NCI-H82 (cell line): ENCODE results near the gene HEPH.
"Not testable (repeated sequence)": the region's sequence is repeated elsewhere in the genome, so short reads cannot be mapped to it uniquely, and the experiment has no call there.

ENCODE experiments used
- DNase-seq: peaks from one replicate; lab custom pipeline; 2025; lab: John Stamatoyannopoulos, UW

HEPH gene, protein sequence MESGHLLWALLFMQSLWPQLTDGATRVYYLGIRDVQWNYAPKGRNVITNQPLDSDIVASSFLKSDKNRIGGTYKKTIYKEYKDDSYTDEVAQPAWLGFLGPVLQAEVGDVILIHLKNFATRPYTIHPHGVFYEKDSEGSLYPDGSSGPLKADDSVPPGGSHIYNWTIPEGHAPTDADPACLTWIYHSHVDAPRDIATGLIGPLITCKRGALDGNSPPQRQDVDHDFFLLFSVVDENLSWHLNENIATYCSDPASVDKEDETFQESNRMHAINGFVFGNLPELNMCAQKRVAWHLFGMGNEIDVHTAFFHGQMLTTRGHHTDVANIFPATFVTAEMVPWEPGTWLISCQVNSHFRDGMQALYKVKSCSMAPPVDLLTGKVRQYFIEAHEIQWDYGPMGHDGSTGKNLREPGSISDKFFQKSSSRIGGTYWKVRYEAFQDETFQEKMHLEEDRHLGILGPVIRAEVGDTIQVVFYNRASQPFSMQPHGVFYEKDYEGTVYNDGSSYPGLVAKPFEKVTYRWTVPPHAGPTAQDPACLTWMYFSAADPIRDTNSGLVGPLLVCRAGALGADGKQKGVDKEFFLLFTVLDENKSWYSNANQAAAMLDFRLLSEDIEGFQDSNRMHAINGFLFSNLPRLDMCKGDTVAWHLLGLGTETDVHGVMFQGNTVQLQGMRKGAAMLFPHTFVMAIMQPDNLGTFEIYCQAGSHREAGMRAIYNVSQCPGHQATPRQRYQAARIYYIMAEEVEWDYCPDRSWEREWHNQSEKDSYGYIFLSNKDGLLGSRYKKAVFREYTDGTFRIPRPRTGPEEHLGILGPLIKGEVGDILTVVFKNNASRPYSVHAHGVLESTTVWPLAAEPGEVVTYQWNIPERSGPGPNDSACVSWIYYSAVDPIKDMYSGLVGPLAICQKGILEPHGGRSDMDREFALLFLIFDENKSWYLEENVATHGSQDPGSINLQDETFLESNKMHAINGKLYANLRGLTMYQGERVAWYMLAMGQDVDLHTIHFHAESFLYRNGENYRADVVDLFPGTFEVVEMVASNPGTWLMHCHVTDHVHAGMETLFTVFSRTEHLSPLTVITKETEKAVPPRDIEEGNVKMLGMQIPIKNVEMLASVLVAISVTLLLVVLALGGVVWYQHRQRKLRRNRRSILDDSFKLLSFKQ

DNA sequence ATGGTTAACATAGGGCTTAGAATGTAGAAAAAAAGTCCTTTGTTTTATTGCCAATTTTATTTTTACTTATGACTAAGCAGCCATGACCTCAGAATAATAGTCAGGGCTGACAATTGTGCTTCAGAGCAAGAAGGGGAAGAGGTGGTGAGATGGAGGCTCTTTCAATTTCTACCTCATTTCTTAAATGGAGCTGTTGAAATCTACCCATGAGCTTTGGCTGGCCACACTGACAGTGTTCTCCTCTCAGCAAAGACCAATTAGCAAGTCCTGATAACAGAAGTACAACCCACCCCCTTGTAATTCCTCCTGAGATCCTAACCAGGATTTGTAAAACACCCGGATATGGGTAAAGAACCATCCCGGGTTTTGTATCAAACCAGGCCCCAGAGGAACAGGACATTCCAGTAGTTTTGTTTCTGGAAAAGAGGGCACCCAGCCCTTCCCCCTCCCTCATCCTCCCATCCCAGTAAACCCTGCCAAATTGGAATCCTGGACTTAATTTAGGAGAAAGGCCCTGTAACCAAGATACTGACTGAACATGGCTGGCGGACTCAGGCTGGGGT lies at the start of gene HEPH:
TSS of gene HEPH (plus strand) at position 399 of the 563 bp plus-strand sequence. CDS start 6,324 bp downstream, outside the sequence.
- no peak for DNase-seq

DNA sequence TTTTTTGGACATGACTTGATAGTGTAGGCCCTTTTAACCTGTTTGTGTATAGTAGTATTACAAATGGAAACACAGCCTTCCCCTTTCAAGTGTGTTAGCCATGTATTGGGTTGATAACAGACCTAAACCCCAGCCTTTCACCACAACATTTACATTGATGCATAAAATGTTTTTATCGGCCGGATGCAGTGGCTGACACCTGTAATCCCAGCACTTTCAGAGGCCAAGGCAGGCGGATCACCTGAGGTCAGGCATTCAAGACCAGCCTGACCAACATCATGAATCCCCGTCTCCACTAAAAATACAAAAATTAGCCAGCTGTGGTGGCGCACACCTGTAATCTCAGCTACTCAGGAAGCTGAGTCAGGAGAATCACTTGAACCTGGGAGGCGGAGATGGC lies 45.3 kb upstream of the HEPH start:
- not testable (repeated sequence) for DNase-seq

DNA sequence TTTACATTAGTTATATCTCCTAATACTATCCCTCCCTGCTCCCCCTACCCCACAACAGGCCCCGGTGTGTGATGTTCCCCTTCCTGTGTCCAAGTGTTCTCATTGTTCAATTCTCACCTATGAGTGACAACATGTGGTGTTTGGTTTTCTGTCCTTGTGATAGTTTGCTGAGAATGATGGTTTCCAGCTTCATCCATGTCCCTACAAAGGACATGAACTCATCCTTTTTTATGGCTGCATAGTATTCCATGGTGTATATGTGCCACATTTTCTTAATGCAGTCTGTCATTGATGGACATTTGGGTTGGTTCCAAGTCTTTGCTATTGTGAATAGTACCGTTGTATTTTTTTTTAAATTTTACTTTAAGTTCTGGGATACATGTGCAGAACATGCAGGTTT lies 42.7 kb upstream of the HEPH start:
- not testable (repeated sequence) for DNase-seq

DNA sequence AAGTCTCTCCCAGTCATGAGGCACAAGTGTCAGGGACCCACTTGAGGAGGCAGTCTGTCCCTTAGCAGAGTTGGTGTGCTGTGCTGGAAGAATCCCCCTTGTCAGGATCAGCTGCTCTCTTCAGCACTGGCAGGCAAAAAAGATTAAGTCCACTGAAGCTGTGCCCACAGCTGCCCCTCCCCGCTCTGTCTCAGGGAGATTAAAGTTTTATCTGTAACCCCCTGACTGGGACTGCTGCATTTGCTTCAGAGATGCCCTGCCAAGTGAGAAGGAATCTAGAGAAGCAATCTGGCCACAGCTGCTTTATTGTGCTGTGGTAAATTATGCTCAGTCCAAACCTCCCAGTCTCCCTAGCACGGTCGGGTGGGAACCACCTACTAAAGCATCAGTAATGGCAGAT lies 37.4 kb upstream of the HEPH start:
- DNase-seq = peak; percentile 54

DNA sequence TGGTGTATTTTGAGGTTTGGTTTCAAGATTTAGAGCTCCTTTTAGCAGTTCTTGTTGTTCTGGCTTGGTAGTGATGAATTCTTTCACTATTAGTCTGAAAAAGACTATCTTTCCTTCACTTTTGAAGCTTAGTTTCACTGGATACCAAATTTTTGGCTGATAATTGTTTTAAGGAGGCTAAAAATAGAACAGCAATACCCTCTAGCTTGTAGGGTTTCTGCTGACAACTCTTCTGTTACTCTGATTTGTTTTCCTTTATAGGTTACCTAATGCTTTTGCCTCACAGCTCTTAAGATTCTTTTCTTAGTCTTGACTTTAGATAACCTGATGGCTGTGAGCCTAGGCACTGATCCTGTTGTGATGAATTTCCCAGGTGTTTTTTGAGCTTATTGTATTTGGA lies 33.6 kb upstream of the HEPH start:
- DNase-seq = no peak

DNA sequence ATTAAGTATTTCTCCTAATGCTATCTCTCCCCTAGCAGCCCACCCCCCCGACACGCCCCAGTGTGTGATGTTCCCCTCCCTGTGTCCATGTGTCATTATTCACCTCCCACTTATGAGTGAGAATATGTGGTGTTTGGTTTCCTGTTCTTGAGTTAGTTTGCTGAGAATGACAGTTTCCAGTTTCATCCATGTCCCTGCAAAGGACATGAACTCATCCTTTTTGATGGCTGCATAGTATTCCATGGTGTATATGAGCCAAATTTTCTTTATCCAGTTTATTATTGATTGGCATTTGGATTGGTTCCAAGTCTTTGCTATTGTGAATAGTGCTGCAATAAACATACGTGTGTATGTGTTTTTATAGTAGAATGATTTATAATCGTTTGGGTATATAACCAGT lies 28.8 kb upstream of the HEPH start:
- DNase-seq = not testable (repeated sequence)

DNA sequence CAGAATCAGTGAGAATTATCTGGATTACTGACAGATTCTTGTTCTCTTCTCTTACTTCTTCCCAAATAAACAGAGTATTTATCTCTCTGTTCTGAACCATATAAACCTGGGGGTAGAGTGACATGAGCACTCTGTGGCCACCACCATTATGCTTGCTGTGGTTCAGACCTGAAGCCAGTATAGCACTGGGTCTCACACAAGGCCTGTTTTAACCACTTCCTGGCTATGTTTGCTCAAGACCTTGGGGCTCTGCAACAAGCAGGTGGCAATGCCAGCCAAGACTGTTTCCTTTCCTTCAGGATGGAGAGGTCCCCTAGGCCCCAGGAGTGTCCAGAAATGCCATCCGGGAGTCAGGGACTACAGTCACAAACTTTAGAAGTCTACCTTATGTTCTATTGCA lies 21.7 kb upstream of the HEPH start:
- no peak for DNase-seq

DNA sequence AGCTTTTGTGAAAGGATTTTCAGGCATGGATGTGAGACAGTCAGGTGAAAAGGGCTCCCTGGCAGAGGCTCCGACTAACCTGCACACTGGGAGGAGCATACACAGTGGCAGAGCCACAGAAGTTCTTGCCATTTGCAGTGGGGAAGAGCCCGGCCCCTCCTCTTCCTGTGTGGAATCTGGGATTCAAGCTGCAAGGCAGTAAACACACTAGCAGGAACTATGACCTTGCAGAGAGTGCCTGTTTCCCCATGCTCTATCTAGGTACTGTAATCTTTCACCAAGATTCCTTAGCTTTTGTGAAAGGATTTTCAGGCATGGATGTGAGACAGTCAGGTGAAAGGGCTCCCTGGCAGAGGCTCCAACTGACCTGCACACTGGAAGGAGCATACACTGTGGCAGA lies 19.8 kb upstream of the HEPH start:
- DNase-seq = no peak

DNA sequence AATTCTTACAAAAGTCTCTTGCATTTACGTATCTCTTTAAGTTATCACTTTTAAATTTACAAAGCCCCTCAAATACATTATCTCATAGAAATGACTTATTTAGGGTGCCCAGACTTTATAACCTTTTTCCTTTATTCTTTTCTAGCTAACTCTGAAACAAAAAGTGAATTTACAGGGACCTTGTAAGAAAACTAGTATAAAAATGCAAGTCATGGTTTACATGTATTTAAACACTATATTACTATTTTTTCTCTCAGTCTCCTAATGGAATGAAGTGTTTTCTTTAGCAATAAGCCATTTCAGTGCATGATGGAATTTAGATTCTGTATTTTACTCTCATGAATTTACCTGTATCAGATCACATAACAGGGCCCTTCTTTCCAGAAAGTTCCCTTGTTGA lies 14.5 kb upstream of the HEPH start:
- DNase-seq = no peak

DNA sequence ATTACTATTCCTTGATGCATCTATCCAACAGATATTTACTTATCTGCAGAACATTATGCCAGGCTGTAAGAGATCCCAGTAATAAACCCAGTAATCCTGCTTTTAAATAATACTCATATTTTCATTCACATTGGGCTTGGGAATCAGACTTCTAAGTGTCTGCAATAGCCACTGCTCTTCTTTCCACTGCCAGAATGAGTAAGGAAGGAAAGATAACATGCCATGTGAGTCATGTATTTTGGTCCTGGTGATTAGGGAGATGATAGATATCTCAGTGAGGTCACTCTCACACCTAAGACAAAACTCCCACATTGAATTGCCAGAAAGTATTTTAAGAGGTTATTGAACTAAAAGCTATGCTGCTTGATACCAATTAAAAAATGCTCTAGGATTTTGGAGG lies 13.9 kb upstream of the HEPH start:
- no peak for DNase-seq

DNA sequence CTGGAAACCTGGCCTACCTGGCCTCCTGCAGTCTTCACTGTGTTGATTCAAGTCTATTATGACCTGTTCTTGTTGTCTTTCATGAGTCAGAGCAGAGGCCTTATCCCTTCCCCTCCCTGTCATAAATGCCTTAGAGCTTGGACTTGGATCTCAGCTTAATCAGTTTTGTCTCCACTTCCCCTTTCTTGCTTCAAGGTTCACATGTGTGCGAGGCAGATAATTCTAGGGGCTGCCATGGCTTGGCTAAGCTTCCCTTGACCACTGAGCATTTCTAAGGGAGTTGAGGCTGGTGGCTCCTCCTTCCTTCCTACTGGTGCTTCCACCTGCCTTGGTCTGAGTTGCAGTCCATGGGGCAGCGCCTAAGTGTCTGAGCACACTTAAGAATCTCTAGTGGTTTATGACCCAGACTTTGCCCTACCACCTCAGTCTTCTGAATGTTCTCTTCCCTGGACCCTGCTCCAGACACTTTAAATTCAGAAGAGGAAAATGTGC lies 1.7 kb upstream of the HEPH start:
- DNase-seq = no peak

DNA sequence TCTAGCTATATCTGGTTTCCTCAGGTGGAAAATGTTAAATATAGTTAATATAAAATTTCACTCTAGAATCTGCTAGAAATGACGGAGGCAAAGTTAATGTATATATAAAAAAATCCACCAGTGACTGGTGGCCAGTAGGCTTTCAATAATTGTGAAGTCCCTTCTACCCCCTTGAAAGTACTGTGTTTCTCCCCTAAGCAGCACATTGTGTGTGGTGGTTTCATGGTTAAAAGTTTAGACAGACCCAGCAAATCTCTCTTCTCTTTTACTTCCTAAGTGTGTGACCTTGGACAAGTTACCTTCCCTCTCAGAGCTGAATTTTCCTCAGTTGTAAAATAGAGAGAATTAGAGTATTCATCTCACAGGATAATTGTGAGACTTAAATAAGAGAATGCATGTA lies 600 bp upstream of the HEPH start:
- DNase-seq = no peak

DNA sequence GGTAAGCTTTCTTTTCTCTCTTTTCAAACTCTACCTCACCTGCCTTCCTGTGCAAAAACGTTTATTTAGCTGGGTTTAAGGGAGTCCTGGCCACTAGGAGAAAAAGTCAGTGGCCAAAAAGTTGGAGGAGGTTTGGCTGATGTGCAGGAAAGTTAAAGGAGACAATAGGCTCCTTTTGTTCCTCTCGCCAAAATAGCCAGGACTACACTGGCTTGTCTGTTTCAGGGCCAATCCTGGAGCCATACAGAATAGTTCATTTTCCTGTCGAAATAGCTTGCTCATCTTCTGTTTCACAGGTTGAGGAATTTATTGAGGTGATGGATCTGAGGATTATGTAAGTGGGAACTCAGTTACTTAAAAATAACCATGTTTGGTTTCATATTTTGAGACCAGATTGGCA lies 423 bp downstream of the HEPH start:
- no peak for DNase-seq

DNA sequence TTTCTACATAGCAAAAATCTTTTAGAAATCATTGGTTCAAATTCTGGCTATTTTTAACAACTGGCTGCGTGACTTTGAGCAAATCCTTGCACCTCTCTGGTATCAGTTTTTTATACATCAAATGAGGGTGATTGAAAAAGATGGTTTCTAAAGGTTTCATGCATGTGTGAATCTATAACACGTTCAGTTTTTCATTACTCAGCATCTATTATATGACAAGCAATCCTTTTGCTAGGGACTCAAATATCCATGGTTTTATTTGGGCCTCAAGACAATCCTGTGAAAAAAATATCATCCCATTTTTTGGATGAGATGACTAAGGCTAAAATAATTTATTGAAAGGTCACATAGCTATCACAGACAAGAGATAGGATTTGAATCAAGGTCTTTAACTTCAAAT lies 884 bp downstream of the HEPH start:
- no peak for DNase-seq

DNA sequence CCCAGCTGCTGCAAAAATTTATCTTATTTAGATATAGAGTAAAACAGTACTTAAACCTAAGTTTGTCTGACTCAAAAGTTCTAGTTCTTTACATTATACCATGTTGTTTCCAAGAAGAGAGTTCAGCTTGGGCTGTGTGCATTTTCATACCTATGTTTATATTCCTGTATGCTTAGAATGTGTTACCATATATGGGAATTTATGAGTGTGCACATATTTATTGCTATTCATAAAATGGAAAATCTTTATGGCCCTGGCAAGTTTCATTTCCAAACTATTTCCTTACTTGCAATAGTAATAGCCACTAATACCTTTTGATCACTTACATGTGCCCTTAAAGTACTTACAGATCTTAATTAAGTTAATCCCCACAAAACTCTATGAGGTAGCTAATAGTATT lies 2.6 kb downstream of the HEPH start:
- no peak for DNase-seq

DNA sequence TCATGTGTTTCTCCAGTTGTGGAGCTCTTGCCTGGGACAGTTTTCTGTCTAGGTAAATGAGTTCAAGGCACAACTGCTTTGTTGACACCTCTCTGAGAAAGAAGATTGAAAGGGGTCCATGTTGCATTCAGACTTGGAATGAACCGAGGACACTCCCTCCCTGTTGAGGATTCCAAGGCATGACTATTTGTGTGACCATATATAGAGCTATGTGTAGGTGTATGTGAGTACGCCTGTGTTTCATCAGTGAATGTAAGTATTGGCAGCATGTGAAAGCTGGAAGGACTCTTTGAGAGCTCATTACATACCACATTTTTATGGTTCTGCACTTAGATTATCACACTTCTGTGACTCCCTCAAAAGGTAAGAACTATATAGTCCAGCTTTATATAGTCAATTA lies 3.4 kb downstream of the HEPH start:
- DNase-seq = no peak

DNA sequence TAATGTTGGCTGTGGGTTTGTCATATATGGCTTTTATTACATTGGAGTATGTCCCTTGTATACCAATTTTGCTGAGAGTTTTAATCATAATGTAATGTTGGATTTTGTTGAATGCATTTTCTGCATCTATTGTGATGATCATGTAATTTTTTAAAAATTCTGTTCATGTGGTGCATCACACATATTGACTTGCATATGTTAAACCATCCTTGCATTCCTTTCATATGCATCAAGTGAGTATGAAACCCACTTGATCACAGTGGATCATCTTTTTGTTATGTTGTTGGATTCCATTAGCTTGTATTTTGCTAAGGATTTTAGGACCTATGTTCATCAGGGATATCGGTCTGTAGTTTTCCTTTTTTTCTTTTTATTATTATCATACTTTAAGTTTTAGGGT lies 12.1 kb downstream of the HEPH start:
- no peak for DNase-seq

DNA sequence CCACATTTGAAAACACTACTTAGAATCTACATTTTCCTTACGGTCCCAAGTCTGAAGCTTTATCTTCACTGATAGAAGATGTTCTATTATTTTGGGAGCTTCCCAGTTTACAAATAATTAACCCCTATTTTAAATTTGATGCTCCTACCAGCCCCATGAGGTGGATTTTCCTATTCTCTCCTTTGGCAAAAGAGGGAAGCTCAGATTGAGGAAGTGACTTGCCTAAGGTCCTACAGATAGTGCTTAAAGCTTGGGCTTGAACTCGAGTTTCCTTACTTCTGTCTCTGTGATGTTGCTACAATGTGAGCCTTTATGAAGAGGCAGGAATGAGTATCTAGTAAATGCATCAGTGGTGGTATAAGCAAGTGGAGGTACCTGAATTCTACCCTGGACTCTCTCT lies 27.5 kb downstream of the HEPH start:
- DNase-seq = no peak

DNA sequence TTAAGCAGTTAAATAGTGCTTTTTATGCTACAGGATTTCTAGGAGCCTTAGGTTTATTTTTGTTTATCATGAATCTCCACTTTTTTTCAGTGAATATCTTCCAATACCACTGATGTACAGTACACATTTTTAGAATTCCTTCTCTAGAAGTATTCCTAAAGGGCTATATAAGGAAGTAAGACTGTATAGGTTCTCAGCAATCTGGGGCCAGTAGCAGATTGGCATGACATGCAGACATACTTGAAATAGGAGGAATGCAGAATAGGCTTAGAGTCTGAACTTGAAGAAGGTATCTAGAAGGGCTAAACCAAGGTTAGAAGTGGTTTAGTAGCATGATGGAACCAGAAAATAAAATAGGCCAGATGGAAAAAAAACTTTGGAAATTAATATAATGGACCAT lies 29.8 kb downstream of the HEPH start:
- DNase-seq = no peak

DNA sequence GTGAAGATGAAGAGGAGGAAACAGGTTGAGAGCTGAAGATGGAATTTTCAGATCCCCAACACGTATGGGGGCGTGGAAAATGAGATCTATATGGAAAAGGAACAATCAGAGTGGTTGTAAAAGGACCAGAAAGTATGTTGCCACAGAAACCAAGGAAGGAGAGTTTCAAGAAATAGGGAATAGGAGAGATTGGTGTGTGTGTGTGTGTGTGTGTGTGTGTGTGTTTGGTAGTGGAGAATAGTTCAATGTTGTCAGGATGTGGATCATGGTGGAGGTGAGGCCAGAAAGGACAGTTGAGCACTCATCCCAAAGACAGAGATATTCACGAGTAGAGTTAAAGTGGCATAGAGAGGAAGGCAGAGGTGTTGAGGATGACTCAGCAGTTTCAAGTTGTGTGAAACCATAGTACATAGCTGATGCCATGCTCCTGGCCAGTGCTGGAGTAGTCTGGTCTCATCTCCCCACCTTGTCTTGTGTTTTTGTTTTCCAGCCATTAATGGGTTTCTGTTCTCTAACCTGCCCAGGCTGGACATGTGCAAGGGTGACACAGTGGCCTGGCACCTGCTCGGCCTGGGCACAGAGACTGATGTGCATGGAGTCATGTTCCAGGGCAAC lies 36.1 kb downstream of the HEPH start:
- DNase-seq = no peak

DNA sequence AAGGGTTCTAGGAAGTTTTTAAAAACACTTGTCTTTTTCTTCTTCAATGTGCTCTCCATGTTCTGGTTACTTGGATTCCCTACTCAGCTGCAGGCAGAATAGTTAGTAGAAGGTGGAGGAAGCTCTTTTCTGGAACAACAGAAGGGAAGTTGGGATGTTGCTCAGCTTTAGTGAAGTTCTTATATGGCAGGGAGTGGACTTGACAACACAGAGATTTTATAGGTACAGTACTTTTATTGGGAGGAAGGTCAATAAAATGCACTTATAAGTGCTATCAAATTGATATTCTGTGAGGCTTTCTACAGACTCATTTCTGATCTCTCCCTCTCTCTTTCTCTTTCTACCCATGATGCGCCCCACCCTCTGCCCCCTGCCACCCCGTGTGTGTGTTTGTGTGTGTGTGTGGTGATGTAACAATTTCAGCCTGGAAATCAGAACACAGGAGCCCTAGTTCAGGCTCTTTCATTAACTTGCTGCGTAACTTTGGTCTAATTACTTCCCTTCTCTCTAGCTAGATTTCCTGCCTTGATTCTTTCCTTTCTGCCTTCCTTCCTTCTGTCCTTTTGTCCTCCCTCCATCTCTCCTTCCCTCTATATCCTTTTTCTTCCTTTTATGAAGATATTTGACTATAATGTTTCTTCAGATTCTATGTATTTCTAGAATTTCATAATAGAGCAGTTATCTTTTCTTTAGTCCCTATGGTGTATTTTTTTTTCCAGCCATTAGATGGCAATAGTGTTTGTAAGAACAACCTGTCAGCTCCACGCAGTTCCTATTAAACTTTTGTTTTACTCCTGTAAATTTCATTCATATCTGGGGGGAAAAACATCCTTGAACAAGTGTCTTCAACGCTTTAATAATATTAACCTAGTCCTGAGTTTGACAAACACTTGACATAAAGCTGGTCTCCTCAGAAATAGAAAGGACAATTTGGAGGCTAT lies 37.1 kb downstream of the HEPH start:
- peak; percentile 0 for DNase-seq
